HG03108 (cell line): ENCODE measurements around the gene ABCA8.

ENCODE experiments used
- ATAC-seq: cut with Tn5 transposase; IDR thresholded peaks from one replicate; pipeline ENCODE4 v1.9.1; 2021; ENCODE audit warnings: moderate library complexity; ENCODE audit not compliant: unreplicated experiment

ABCA8 gene

GRCh38 chr17:68870161-68870826 is 84.9 kb downstream of the ABCA8 start:
- ATAC-seq, result no peak

GRCh38 chr17:68868708-68869107 is 86.5 kb downstream of the ABCA8 start:
- no peak for ATAC-seq

- no peak for ATAC-seq
These were observed 87.3 kb downstream of the ABCA8 start for GRCh38 chr17:68867759-68868516.

GRCh38 chr17:68865584-68865983 is 89.6 kb downstream of the ABCA8 start:
- ATAC-seq, result no peak

- no peak for ATAC-seq
These were observed 92.0 kb downstream of the ABCA8 start for GRCh38 chr17:68863091-68863652.

GRCh38 chr17:68861602-68862001 is 93.6 kb downstream of the ABCA8 start:
- no peak for ATAC-seq

- ATAC-seq, result no peak
These were observed 94.3 kb downstream of the ABCA8 start for GRCh38 chr17:68860941-68861340.

GRCh38 chr17:68854452-68854851 is 100.7 kb downstream of the ABCA8 start:
- no peak for ATAC-seq

GRCh38 chr17:68853439-68853838 is 101.8 kb downstream of the ABCA8 start:
- no peak for ATAC-seq

GRCh38 chr17:68853036-68853435 is 102.2 kb downstream of the ABCA8 start:
- no peak for ATAC-seq

- ATAC-seq, result no peak
These were observed 103.3 kb downstream of the ABCA8 start for GRCh38 chr17:68851890-68852289.

GRCh38 chr17:68850749-68851510 is 104.3 kb downstream of the ABCA8 start:
- no peak for ATAC-seq

GRCh38 chr17:68849673-68850610 is 105.2 kb downstream of the ABCA8 start:
- ATAC-seq, result no peak

- no peak for ATAC-seq
These were observed 107.5 kb downstream of the ABCA8 start for GRCh38 chr17:68847711-68848110.

GRCh38 chr17:68843522-68843921 is 111.7 kb downstream of the ABCA8 start:
- ATAC-seq, result no peak

- no peak for ATAC-seq
These were observed 115.1 kb downstream of the ABCA8 start for GRCh38 chr17:68840073-68840472.

- ATAC-seq, result no peak
These were observed 120.1 kb downstream of the ABCA8 start for GRCh38 chr17:68835071-68835470.

GRCh38 chr17:68834328-68834836 is 120.8 kb downstream of the ABCA8 start:
- no peak for ATAC-seq

GRCh38 chr17:68832109-68832802 is 122.9 kb downstream of the ABCA8 start:
- no peak for ATAC-seq

- ATAC-seq, result no peak
These were observed 124.0 kb downstream of the ABCA8 start for GRCh38 chr17:68831170-68831569.
